Endothelial cell of umbilical vein (primary cell): ENCODE measurements around the gene FAM241B.

Source experiments
- EZH2 ChIP-seq: IDR thresholded peaks from 2 replicates; pipeline ENCODE4 v1.6.1; 2012; ENCODE audit warnings: borderline replicate concordance, low read depth, mild to moderate bottlenecking, moderate library complexity, low read length, inconsistent platforms; ENCODE audit not compliant: severe bottlenecking
- FOS ChIP-seq: IDR thresholded peaks from 2 replicates; pipeline ENCODE4 v1.6.1; 2011; ENCODE audit warnings: mild to moderate bottlenecking, low read length, moderate library complexity, borderline replicate concordance; ENCODE audit not compliant: insufficient read depth
- MYC ChIP-seq: IDR thresholded peaks from one replicate; pipeline ENCODE4 v1.6.1; 2011; ENCODE audit warnings: mild to moderate bottlenecking, low read depth, low read length
- POLR2A ChIP-seq: IDR thresholded peaks from 2 replicates; pipeline ENCODE4 v1.6.1; 2012; ENCODE audit warnings: low read depth, mild to moderate bottlenecking, control low read depth, low read length
- POLR2AphosphoS5 ChIP-seq: IDR thresholded peaks from 2 replicates; pipeline ENCODE4 v1.6.1; 2012; ENCODE audit warnings: low read depth, mild to moderate bottlenecking, control low read depth, low read length, moderate library complexity; ENCODE audit not compliant: insufficient read depth
- TF ChIP-seq, protein P1 (sequence below), 2 donors: IDR thresholded peaks; 1 replicate in 1 of 2; 2 replicates in 1 of 2; pipeline ENCODE4 v1.5.1; 2011; ENCODE audit warnings: low read length in 2 of 2, mild to moderate bottlenecking in 2 of 2, moderate library complexity in 2 of 2, control low read depth in 1 of 2, inconsistent platforms in 1 of 2, low read depth in 1 of 2; ENCODE audit not compliant: insufficient read depth in 1 of 2; ENCODE audit errors: extremely low read depth in 1 of 2
- TF ChIP-seq, protein P2 (sequence below): IDR thresholded peaks from 2 replicates; pipeline ENCODE4 v1.6.1; 2011; ENCODE audit not compliant: insufficient read depth, insufficient read length

DNA sequence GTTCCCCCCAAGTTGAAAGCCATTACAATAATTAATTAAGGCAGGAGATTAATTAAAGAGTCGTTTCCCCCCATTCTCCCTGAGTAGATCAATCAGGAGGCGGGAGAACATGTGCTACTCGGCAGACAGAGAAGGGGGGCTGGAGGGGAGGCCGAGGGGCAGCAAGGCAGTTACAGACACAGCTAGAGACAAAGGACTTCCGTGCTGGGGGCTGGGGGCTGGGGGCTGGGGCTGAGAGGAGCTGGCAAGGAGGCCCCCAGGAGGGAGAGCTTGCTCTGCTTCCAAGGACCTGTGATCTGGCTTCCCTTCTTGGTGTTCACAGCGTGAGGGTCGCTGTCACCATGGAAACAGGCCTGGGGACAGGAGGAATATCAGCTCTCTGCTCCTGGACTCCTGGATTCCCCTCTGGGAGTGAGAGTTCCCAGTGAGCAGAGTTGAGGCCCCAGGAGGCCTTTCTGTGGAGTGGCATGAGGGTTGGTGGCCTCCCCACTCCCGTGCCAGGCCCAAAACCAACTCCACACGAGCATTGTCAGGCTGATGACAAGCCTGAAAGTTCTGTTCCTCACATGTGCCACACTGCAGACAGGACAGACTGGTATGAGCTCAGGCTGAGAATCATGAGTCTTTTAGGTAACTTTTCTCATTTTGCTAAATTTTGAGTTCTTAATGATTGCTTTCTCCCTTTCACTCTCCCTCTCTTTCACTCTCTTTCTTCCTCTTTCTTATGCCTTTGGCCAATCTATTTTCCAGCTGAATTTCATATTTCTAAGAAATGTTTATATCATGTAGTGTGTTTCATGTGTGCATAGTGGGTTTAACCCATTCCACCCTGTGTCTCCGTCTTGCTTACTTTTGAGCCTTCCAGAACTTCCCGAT is 16.4 kb downstream of the FAM241B start:
- TF ChIP-seq FOS (no peak), POLR2A (no peak), POLR2AphosphoS5 (no peak), EZH2 (no peak), MYC (no peak)
- TF ChIP-seq, protein P1, sequence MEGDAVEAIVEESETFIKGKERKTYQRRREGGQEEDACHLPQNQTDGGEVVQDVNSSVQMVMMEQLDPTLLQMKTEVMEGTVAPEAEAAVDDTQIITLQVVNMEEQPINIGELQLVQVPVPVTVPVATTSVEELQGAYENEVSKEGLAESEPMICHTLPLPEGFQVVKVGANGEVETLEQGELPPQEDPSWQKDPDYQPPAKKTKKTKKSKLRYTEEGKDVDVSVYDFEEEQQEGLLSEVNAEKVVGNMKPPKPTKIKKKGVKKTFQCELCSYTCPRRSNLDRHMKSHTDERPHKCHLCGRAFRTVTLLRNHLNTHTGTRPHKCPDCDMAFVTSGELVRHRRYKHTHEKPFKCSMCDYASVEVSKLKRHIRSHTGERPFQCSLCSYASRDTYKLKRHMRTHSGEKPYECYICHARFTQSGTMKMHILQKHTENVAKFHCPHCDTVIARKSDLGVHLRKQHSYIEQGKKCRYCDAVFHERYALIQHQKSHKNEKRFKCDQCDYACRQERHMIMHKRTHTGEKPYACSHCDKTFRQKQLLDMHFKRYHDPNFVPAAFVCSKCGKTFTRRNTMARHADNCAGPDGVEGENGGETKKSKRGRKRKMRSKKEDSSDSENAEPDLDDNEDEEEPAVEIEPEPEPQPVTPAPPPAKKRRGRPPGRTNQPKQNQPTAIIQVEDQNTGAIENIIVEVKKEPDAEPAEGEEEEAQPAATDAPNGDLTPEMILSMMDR (IDR thresholded peaks at IDR 0.05; ENCODE audit: extremely low read depth in 1 of 2, insufficient read depth in 1 of 2, low read depth in 1 of 2, low read length in 2 of 2), result no peak
- TF ChIP-seq, protein P2, sequence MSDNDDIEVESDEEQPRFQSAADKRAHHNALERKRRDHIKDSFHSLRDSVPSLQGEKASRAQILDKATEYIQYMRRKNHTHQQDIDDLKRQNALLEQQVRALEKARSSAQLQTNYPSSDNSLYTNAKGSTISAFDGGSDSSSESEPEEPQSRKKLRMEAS, result no peak
